HG03108 (cell line): ENCODE measurements around the gene SDR42E2.
"Not testable (repeated sequence)": the region's sequence is repeated elsewhere in the genome, so short reads cannot be mapped to it uniquely, and the experiment has no call there.

Experiments used
- ATAC-seq: cut with Tn5 transposase; IDR thresholded peaks from one replicate; pipeline ENCODE4 v1.9.1; 2021; ENCODE audit warnings: moderate library complexity; ENCODE audit not compliant: unreplicated experiment

SDR42E2 gene

DNA sequence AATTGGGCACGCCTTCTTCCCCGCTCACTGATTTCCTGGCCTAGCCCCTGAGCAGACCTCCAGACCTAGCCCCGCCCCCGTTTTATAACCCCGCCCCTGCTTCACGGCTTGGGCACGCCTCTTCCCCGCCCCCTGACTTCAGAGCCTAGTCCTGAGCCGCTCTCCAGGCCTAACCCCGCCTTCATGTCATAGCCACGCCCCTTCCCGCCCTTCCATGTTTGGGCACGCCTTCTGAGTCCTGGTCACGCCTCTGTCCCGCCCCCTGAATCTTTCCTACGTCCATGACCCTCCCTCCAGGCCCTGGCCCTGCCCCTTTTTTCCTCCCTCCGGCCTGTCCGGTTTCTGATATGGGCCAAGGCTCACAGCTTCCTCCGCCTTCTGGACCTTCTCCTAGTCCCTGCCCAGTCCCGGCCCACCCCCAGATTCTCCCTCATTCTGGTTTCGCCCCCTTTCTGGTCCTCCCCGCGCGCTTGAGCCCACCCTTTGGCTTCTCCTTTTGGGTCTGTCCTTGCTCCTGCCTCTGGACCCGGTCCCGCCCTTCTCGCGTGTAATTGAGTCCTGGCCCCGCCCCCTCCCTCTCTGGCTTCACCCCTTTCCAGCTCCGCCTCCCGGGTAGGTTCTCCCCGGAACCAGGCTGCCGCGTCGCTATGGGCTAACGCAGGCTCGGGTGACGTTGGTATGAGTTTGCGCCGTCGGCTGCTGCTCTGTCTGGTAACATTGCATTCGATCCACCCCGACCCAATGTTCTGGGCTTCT is 28.6 kb downstream of the SDR42E2 start:
- ATAC-seq = peak; percentile 35

DNA sequence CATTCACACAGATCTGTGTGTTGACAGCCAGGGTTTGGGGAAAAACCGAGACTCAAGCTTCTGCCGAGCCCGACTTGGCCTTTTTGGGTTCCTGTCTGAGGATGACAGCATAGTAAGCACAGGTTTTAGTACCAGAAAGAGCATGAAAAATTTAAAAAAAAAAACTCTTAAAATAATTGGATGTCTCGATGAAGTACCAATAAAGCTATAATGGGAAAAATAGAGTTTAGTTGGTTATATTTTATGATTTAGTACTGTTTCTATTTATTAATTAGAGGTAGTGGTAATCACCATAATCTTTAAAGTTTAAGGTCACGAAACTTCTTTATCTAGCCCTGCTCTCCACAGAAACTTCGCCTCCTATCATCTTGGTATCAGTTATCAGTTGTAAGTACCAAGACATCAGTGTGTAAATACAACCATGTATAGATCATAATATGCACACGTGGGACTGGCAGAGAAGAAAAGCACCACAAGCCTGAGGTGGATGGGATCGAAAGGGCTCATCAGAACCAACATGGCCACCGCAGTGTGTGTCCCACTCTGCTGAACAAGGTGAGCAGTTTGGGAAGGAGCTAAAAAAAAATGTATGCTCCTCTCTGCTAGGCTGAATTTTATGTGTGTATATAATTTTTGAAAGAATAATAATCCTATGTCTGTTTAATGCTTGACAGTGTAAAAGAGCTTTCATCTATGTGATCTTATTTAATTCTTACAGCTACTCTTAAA is 29.4 kb downstream of the SDR42E2 start:
- no peak for ATAC-seq

- ATAC-seq = no peak
Measured at GRCh38 chr16:22192261-22193062, 30.2 kb downstream of the SDR42E2 start.

GRCh38 chr16:22193063-22193411 is 30.7 kb downstream of the SDR42E2 start:
- ATAC-seq = no peak

DNA sequence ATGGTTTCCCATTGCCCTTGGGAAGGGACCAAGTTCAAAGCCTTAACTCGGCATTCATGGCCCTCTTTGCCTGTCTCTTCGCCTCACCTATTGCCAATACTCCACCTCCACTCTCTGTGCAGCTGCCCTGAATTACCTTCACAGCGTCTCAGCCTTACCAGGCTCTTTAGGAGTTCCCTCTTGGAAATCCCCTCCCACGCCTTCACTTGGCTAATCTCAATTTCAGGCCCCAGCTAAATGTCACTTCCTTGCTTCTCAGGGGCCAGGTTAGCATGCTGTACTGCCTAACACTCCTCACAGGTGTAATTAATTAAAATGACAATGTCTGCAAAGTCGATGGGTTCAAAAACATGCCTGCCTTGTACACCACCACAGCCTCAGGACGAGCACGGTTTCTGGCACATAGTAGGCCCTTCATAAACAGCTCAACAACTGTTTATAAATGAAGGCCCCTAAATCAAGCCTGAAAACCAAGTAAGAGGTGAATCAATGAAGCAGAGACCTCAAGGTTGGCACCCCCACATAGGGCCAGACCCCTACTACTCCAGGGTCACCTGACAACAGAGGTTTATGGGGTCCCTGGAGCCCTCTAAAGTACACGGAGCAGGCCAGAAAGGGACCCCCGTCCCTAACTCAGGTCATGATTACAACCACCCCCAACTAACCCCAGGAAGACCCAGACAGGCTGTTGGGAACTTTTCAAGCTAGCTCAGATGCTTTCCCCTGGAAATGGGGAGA is 32.6 kb downstream of the SDR42E2 start:
- no peak for ATAC-seq

DNA sequence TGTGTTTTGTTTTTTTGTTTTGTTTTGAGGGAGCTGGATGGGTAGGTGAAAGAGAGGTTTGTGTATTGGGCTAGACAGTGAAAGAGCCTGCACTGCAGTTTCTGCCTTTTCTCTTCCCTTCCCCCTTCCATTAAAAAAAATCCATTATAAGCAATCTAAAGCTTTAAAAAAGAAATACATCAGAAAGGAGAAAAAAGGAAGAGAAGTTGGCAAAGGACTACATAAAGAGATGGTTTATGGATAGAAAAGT is 33.1 kb downstream of the SDR42E2 start:
- ATAC-seq = no peak

DNA sequence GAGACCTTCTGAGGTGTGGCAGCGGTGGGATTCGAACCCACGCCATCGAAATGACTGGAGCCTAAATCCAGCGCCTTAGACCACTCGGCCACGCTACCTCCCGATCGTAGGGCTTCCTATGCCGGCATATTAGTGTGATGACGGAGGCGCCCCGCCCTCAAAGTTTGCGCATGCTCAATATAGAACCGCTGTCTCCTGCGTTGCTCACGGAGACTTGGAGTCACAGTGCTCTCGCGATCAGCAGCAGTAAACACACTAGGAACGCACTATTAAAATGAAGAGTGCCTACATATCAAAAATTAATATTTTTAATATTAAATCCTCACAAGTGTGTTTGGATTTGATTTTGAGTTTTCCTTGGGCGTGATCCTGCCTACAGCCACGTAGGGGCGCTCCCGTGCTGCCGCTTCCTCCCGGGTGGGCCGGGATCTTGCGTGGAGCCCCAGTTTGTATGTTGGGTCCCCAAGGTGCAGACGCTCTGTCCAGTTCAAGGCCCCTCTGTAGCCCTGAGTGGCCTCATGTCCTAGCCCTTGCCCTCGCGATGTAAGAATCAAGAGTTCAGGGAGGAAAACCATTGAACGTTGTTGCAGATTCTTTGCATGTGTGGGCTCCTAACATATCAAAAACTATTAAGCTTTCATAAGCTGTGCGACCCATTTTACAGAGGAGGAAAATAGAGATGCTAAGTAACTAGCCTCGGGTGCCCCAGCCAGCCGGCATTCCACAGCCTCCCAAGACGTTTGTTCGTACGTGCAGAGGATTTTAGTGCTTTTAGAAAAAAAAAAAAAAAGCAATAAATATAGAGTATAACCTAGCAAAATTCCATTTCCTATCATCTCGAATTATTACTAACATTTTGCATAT is 33.6 kb downstream of the SDR42E2 start:
- no peak for ATAC-seq

DNA sequence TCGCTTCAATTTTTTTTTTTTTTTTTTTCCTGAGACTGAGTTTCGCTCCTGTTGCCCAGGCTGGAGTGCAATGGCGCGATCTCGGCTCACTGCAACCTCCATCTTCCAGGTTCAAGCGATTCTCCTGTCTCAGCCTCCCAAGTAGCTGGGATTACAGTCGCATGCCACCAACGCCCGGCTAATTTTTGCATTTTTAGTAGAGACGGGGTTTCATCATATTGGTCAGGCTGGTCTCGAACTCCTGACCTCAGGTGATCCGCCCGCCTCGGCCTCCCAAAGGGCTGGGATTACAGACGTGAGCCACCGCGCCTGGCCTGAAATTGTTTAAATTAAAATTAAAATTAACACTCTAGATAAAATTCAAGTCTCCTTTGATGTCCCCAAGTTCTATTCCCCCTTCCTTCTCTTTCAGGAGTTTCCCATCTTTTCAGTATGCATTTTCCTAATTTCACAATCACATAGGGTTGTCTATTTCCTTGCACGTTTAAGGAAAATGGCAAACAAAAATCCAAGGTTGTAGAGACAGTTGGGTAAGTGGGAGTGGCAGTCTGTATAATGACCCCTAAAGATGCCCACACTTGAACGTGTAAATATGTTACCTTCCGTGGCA is 34.4 kb downstream of the SDR42E2 start:
- not testable (repeated sequence) for ATAC-seq

- no peak for ATAC-seq
Measured at GRCh38 chr16:22198547-22199293, 36.4 kb downstream of the SDR42E2 start.

DNA sequence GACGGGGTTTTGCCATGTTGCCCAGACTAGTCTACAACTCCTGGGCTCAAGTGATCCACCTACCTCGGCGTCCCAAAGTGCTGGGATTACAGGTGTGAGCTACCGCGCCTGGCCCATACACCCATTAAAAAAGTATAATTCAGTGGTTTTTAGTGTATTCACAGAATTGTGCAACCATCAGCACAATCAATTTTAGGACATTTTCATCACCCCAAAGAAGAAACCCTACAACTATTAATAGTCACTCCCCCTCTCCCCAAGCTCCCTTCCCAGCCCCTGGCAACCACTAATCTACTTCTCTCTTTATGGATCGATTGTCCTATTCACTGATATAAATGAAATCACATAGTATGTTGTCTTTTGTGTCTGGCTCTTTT is 39.9 kb downstream of the SDR42E2 start:
- ATAC-seq = no peak

DNA sequence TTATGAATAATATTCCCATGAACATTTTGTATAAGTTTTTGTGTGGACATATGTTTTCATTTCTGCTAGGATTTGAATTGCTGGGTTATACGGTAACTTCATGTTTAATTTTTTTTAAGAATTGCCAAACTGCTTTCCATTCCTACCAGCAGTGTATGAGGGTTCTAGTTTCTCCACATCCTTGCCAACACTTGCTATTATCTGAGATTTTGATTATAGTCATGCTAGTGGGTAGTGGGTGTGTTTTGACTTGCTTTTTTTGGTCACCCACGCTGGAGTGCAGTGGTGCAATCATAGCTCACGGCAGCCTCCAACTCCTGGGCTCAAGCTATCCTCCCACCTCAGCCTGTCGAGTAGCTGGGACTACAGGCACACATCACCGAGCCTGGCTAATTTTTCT is 40.8 kb downstream of the SDR42E2 start:
- ATAC-seq = no peak

DNA sequence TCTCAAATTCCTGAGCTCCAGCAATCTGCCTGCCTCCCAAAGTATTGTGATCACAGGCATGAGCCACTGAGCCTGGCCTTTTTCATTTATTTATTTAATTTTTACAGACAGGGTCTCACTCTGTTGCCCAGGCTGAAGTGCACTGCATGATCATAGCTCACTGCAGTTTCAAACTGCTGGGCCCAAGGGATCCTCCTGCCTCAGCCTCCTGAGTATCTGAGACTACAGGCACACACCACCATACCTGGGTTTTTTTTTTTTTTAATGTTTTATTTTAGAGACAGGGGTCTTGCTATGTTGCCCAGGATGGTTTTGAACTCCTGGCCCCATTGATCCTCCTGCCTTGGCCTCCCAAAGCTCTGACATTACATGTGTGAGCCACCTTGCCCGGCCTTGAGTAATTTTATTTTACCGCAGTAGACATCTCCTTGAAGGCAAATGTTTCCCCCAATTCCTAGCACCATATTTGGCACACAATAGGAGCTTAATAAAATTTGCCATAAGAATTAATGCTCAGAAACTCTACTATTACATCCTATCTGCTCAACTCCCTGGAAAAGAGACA is 41.9 kb downstream of the SDR42E2 start:
- ATAC-seq = no peak

DNA sequence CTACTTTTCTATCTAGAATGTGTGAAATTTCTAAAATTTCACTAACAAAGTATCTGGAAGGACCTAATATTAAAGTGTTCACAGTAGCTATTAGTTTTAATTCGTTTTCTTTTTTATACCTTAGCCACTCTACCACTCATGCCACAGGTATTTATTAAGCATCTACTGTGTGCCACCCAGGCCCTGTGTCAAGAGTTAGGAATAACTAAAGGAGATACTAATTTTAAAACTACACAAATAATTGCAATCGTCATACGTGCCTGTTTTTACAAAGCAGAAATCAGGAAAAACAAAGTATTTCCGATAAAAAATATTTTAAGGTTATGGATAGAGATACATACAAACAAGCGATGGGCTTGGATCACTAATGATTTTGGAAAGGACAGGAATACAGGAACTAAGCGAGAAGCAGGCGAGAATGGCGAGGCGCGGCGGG is 43.3 kb downstream of the SDR42E2 start:
- no peak for ATAC-seq

DNA sequence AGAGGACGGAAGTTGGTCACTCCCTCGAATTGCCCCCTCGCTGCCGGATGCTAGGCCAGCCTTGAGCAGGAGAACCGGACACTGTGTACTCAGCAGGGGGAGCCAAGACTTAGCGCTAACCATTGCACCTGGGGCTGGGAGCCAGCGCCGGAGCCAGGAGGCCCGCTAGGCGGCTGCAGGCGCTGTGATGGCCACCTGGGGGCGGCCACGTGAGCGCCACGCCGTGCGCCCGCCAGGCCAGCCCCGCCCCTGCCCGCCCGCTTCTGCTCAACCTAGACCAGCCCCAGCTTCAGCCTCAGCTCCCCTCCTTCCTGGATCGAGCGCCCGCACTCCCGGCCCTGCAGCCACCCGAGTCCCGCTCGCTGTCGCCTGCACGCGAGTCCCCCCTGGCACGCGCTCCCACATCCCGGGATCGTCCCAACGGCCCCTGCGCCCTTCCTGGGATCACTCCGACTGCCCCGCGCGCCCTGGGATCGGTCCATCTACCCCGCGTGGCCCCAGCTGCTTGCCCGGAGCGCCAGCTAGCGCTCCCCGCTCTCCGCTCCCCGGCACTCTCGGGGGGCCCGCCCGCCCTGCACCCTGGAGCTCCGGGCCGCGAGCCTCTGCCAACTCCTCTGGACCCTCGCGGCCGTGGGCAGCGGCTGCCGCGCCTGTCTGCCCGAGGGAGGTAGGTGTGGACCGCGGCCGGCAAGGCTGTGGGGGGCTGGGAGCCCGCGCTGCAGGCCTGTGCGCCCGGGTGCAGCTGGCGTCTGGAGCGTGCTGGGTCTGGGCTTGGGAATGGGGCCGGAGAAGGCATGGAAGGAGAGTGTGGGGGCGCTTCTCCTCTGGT is 43.9 kb downstream of the SDR42E2 start, which contains the start of gene EEF2K:
EEF2K (plus strand) TSS at position 266 of the 829 bp plus-strand sequence. CDS start 19,452 bp downstream, outside the sequence.
- peak; percentile 81 for ATAC-seq

- ATAC-seq = peak; percentile 45
Measured at GRCh38 chr16:22206842-22207714, 44.8 kb downstream of the SDR42E2 start.

DNA sequence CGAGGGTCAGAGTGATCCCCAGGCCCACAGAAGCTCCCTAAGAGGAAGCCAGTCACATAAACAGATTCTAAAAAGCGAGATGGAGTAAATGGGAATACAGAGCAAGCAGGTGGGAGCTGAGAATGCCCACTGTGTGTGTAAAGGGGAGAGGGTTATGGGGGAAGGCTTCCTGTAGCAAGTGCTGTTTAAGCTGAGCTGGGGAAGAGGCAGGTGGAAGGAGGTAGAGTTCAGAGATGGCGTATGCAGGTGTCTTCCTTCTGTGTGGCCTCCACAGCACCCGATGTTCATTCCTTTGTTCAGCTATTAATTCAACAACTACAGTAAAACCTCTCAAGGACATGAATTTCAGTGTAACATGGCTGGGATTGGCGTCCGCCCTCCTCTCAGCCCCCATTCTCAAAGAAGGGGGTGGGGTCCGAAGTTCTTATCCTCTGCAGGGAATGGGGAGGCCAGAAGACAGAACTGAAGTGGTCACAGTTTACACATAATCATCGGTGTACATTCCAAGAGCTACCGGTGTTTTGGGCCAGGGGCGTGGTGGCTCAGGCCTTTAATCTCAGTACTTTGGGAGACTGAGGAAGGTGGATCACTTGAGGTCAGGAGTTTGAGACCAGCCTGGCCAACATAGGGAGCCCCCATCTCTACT is 45.5 kb downstream of the SDR42E2 start:
- ATAC-seq = no peak
